Stimulated activated CD8-positive, alpha-beta memory T cell treated with anti-CD3 and anti-CD28 coated beads, Interleukin-7, amount 100 ng/mL, for 4 hours (primary cell): Measurements from ENCODE around the gene ALKBH8.
"Not testable (repeated sequence)": the region's sequence is repeated elsewhere in the genome, so short reads cannot be mapped to it uniquely, and the experiment has no call there.

Experiments
- DNase-seq, 2 donors: peaks; one replicate each; pipeline ENCODE4 v3.0.0-alpha.2; 2020; ENCODE audit warnings: low read depth in 2 of 2

ALKBH8 gene

DNA sequence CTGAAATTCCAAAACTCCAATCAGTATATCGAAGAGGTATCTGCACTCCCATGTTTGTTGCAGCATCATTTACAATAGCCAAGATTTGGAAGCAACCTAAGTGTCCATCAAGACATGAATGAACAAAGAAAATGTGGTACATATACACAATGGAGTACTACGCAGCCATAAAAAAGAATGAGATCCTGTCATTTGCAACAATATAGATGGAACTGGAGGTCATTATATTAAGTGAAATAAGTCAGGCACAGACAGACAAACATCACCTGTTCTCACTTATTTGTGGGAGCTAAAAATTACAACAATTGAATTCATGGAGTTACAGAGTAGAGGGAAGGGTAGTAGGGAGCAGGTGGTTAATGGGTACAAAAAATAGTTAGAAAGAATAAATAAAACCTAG is 13.6 kb upstream of the ALKBH8 start:
- DNase-seq = not testable (repeated sequence)

GRCh38 chr11:107577346-107577711 is 11.8 kb upstream of the ALKBH8 start:
- DNase-seq = no peak

DNA sequence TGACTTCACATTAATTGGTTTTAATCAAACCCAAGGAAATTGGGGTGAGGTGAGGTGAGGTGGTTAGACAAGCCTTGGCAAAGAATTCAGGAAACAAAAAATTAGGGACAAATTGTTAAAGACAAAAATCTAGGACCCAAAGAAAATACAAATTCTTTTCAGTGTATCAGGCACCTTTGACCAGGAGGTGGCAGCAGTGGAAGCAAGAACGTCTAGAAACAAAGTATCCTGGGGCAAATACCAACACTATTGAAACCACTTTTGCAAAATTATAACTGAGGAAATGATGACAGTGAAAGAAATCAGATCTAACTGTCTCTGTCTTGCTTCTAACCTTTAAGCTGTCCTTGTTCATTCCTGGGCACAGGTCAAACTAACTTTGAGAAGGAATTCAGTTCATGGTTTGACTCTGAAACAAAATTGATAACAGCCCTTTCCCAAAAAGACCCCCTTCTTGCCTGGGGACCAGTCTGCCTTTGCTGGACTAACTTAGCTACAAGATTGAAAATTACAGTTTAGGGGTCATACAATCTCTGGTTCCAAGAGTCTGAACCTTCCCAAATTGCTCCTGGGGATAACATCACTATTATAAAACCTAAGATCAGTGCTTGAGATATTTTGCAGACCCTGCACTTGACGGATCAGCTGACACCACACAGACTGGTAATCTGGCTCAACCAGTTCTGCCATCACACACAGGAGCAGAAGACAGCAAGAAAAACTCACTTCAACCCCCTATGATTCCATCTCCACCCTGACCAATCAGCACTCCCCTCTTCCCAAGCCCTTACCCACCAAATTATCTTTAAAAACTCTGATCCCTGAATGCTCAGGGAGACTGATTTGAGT is 11.2 kb upstream of the ALKBH8 start:
- DNase-seq = peak in 1 of 2 donors; percentile 21

GRCh38 chr11:107573438-107573837 is 7.9 kb upstream of the ALKBH8 start:
- no peak for DNase-seq

DNA sequence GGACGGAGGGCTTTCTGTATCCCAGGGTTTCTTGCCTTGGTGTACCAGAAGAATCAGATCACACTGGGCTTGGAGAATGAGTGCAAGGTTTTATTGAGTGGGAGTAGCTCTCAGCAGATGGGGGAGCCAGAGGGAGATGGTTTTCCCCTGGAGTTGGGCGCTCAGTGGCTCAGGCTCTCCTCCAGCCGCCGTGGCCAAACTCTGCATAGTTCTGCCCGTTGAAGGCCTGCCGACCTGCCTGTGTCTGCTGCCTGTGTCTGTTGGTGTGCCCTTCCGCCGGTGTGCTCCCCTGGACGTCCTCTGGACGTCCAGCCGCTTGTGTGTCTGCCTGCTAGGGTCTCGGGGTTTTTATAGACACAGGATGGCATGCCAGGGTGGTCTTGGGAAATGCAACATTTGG is 4.5 kb upstream of the ALKBH8 start:
- no peak for DNase-seq

GRCh38 chr11:107567739-107568335 is 2.3 kb upstream of the ALKBH8 start:
- DNase-seq = no peak

- DNase-seq = no peak
These were observed 1.0 kb upstream of the ALKBH8 start for GRCh38 chr11:107566569-107566968.

GRCh38 chr11:107565955-107566501 is 493 bp upstream of the ALKBH8 start:
- not testable (repeated sequence) for DNase-seq

GRCh38 chr11:107564877-107565218 is 687 bp downstream of the ALKBH8 start:
- no peak for DNase-seq

- DNase-seq = no peak
These were observed 1.8 kb downstream of the ALKBH8 start for GRCh38 chr11:107563702-107564101.

GRCh38 chr11:107562647-107563208 is 2.8 kb downstream of the ALKBH8 start:
- no peak for DNase-seq

DNA sequence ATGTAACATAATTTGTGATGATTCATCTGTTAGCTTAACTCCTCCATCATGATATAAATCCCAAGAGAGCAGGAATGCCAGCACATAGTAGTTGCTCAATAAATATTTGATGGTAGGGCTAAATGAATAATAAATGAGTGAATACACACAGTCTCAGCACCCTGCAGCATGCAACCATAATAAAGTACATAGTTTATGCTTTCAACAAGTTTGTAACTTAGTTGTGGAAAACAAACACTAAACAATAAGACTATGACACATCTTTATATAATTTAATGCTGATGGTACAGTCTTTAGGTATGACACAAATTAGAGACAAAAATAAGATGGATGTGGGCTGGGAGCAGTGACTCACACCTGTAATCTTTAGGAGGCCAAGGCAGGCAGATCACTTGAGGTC is 3.8 kb downstream of the ALKBH8 start:
- no peak for DNase-seq

DNA sequence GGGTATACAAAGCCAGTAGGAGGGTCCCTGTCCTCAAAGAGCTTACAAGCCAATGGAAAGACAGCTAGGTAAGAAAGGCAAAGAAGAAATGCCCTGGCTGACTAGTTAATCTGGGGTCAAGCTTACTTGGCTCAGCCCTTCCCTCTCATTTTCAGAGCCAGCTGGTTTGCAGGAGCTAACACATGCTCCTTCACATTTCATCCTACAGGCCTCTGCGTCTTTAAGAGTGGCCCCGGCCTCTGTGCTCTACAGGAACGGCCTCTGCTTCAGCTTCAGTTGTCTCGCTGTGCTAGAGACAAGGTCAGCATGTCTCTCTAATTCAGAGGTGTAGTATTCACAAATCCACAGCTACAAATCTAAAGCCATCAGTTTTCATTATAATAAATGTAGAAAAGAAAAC is 15.2 kb downstream of the ALKBH8 start:
- no peak for DNase-seq

GRCh38 chr11:107549954-107550285 is 15.6 kb downstream of the ALKBH8 start:
- no peak for DNase-seq

DNA sequence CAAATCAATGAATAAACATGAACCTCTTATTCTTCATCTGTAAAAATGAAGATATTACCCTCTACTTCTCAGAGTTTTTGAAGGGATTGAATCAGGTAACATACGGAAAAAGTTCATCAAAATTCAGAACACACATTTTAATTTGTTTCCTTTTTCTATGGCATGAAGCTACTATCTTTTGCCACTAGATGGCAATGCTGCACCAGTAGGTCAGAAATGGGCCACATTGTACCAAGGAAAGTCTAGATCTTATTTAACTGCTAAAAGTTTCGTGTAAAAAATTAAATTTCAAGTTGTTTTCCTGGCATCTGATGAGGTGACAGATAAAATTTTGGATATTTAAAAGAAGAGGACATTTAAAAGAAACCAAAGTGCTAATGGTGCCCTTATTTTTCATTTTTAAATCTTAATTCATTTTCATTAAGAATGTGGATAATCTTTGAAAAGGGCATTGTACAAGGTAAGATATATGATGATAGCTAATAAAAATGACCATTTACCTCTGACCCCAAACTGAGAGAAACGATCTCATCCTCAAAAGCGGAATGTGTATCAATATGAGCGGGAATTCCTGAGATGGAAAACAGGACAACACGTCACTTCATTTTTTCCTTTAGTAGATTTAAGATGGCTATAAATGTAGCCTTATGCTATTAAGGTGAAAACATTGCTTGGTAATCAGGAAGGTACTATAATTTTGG is 16.1 kb downstream of the ALKBH8 start:
- DNase-seq = peak in 1 of 2 donors; percentile 14

DNA sequence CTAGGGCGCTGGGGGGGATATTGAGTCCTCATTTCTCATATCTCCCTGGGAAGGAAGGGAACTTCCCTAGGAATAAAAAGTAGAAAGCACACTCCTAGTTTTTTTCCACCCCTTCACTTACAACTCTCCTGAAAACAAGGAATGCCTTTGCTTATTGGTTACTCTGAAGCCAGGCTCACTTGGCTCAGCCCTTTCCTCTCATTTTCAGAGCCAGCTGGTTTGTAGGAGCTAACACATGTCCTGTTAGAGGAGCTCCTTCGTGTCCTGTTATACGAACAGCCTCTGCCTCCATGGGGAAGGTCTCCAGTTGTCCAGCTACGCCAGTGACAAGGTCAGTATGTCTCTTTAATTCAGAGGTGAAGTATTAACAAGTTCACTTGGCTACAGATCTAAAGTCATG is 17.6 kb downstream of the ALKBH8 start:
- no peak for DNase-seq

- DNase-seq = no peak
These were observed 20.4 kb downstream of the ALKBH8 start for GRCh38 chr11:107545101-107545514.

DNA sequence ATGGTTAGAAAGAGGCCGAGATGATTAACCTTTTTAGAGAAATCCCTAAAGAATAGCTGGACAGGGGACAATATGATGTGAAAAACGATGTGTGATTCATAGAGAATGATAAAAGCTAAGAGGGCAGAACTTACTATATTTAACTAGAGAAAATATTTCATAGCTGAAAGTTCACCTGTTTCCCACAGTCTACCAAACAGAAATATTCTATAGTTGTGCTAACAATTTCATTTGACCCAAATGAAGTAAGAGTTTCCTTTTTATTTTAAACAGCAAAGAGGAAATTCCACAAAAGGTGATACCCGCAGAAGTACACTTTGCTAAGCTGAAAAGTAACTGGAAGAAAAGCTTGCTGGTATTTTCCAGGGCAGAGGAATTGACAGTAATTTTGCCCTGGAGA is 26.7 kb downstream of the ALKBH8 start:
- DNase-seq = no peak

GRCh38 chr11:107538239-107538638 is 27.3 kb downstream of the ALKBH8 start:
- DNase-seq = no peak

DNA sequence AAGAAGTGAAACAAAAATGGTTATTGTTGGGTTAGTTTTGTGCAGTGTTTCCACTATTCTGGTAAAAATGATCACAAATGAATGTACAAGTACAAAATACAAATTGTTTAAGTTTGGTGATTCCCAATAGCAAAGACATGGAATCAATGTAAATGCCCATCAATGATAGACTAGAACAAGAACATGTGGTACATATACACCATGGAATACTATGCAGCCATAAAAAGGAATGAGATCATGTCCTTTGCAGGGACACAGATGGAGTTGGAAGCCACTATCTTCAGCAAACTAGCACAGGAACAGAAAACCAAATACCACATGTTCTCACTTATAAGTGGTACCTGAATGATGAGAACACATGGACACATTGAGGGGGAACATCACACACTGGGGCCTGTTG is 28.4 kb downstream of the ALKBH8 start:
- not testable (repeated sequence) for DNase-seq

DNA sequence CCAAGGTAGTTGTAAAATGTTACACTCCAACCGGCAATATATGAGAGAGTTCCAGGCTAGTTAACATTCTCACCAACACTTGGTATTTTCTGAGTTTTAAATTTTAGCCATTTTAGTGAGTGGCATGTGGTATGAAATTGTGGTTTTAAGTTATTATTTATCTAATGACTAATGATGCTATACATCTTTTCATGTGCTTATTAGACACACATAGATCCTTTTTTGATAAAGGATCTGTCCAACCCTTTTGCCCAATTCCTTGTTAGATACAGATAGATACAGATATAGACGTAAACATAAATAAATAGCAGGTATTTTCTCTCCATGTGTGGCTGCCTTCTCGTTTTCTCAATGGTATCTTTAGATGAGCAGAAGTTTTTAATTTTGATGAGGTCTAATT is 39.3 kb downstream of the ALKBH8 start:
- DNase-seq = no peak

- DNase-seq = no peak
These were observed 56.7 kb downstream of the ALKBH8 start for GRCh38 chr11:107508858-107509244.
